ENCODE data around the gene ZFP14. TPM values are rescaled to one million over a fixed set of nuclear protein-coding genes. Genes with fewer than 3 reads are reported as not detected.

Gene ZFP14
- total RNA-seq, 1 donor from 2014 or later = 19.2 TPM

DNA sequence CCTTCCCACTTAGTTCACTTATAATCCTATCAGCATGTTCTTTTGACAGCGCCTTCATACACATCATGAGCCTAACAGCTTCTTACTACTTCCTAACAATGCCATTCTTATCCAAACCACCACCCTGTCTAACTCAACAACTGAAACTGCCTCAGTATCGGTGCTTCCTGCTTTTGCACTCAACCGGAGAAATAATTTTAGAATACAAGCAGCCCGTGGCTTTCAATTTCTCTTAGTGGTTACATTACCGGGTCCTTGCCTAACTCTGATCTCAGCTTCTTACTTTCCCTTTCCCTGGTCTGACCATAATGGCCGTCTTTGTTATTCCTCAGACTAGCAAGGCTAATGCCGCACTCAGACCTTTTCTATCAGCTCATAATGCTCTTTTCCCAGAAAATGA, 22.5 kb upstream of the ZFP14 start:
- H3K4me1 Mint-ChIP-seq (ENCODE audit: low read depth) = no peaks in the 10 kb centered on the region
- H3K9me3 Mint-ChIP-seq (ENCODE audit: low read depth) = peaks cover 8% of the 10 kb centered on the region
- no peak for DNase-seq (ENCODE audit: low spot score, unreplicated experiment)
- H3K4me3 Mint-ChIP-seq (ENCODE audit: low read depth) = no peak overlapping the region
- no peak for TF ChIP-seq CTCF (IDR thresholded peaks at IDR 0.05; ENCODE audit: unreplicated experiment)
- peaks cover 60% of the 10 kb centered on the region for H3K36me3 Mint-ChIP-seq (ENCODE audit: insufficient read depth)
- no peaks in the 10 kb centered on the region for H3K27me3 Mint-ChIP-seq
- no peak overlapping the region for H3K27ac Mint-ChIP-seq

DNA sequence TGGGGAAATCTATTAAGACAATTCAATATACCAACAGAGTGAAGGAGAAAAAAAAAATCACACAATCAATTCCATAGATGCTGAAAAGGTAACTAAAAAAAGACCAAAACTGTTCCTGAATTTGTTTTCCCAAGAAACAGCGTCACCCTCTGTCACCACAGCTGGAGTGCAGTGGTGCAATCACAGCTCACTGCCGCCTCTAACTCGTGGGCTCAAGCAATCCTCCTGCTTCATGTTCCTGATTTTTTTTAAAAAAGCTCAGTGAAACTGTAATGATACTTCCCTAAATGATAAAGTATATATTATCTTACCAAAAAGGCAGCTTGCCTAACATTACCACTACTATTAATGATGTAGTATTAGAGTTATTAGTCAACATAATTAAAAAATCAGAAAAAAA, 19.6 kb upstream of the ZFP14 start:
- no peak overlapping the region for H3K27ac Mint-ChIP-seq
- no peaks in the 10 kb centered on the region for H3K27me3 Mint-ChIP-seq
- H3K4me3 Mint-ChIP-seq (ENCODE audit: low read depth) = no peak overlapping the region
- peaks cover 28% of the 10 kb centered on the region for H3K9me3 Mint-ChIP-seq (ENCODE audit: low read depth)
- DNase-seq (ENCODE audit: low spot score, unreplicated experiment) = no peak
- no peak for TF ChIP-seq CTCF (IDR thresholded peaks at IDR 0.05; ENCODE audit: unreplicated experiment)
- peaks cover 66% of the 10 kb centered on the region for H3K36me3 Mint-ChIP-seq (ENCODE audit: insufficient read depth)
- no peaks in the 10 kb centered on the region for H3K4me1 Mint-ChIP-seq (ENCODE audit: low read depth)

DNA sequence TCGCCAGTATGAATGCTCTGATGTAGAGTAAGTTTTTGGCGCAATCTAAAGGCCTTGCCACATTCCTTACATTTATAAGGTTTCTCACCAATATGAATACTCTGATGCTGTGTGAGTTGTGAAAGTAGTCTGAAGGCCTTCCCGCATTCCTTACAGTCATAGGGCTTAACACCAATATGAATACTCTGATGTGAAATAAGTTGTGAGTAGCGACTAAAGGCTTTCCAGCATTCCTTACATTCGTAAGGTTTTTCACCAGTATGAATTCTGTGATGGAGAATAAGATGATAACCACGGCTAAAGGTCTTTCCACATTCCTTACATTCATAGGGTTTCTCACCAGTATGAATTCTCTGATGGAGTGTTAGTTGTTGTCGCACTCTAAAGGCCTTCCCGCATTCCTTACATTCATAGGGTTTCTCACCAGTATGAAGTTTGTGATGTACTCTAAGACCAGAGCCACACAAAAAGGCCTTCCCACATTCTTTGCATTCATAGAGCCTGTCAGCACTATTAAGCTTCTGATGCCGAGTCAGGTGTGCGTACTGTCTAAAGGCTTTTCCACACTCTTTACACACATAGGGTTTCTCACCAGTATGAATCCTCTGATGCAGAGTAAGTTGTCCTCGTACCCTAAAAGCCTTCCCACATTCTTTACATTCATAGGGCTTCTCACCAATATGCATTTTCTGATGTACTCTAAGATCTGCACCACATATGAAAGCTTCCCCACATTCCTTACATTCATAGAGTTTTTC, 14.1 kb upstream of the ZFP14 start:
- DNase-seq (ENCODE audit: low spot score, unreplicated experiment) = no peak
- no peaks in the 10 kb centered on the region for H3K4me1 Mint-ChIP-seq (ENCODE audit: low read depth)
- TF ChIP-seq CTCF (IDR thresholded peaks at IDR 0.05; ENCODE audit: unreplicated experiment) = no peak
- H3K27me3 Mint-ChIP-seq = no peaks in the 10 kb centered on the region
- H3K27ac Mint-ChIP-seq = no peak overlapping the region
- no peak overlapping the region for H3K4me3 Mint-ChIP-seq (ENCODE audit: low read depth)
- H3K9me3 Mint-ChIP-seq (ENCODE audit: low read depth) = peaks cover 51% of the 10 kb centered on the region
- H3K36me3 Mint-ChIP-seq (ENCODE audit: insufficient read depth) = peaks cover 70% of the 10 kb centered on the region

- Mint-ChIP-seq H3K36me3 (ENCODE audit: insufficient read depth) (no peaks in the 10 kb centered on the region), H3K27me3 (no peaks in the 10 kb centered on the region), H3K4me1 (ENCODE audit: low read depth) (peaks cover 16% of the 10 kb centered on the region), H3K4me3 (ENCODE audit: low read depth) (peak overlapping the region; percentile 92), H3K27ac (peak overlapping the region; percentile 98), H3K9me3 (ENCODE audit: low read depth) (no peaks in the 10 kb centered on the region)
- DNase-seq (ENCODE audit: low spot score, unreplicated experiment) = no peak
- no peak for TF ChIP-seq CTCF (IDR thresholded peaks at IDR 0.05; ENCODE audit: unreplicated experiment)
Observed at GRCh38 chr19:36379510-36379819, 464 bp upstream of the ZFP14 start.

DNA sequence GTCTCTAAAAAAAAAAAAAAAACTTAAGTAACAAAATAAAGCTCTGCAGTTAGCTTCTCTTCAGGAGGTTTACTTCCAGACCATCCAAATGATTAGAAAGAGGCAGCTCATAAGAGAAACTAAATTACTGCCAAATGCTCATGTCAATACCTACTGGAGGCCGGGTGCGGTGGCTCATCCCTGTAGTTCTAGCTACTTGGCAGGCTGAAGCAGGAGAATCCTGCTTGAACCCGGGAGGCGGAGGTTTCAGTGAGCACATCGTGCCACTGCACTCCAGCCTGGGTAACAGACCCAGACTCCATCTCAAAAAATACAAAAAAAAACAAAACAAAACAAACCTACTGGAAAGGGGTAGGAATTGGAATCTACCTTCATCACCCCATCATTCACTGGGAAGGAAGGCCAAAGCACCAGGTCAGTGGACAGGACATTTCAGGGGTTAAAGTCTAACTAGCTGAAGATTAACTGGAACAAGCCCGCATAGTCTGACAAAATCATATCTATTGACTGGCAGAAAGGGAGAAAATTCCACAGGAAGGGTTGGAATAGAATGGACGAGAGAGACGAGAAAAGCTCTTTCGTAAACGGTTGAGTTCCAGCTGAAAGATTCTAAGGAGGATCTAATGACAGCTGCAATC, 1.3 kb downstream of the ZFP14 start:
- Mint-ChIP-seq H3K9me3 (ENCODE audit: low read depth) (peaks cover 1% of the 10 kb centered on the region), H3K27me3 (no peaks in the 10 kb centered on the region), H3K4me3 (ENCODE audit: low read depth) (peak overlapping the region; percentile 92), H3K27ac (peak overlapping the region; percentile 98), H3K36me3 (ENCODE audit: insufficient read depth) (peaks cover 5% of the 10 kb centered on the region), H3K4me1 (ENCODE audit: low read depth) (peaks cover 16% of the 10 kb centered on the region)
- TF ChIP-seq CTCF (IDR thresholded peaks at IDR 0.05; ENCODE audit: unreplicated experiment) = no peak
- DNase-seq (ENCODE audit: low spot score, unreplicated experiment) = no peak

Data from progenitor cell of endocrine pancreas (in vitro differentiated cells).